Measurements from ENCODE around the gene YJU2. TPM values are rescaled to one million over a fixed set of nuclear protein-coding genes. Genes with fewer than 3 reads are reported as not detected.
A peak's percentile ranks its signal among the peaks of the same experiment; 100 is the strongest.
"Not testable (repeated sequence)": the region's sequence is repeated elsewhere in the genome, so short reads cannot be mapped to it uniquely, and the experiment has no call there.

YJU2 gene
- total RNA-seq, 4 donors from 2014 or later = 19.4 to 33.9 (median 24.0) TPM

- Histone ChIP-seq H3K4me1 (no peaks in the 10 kb centered on the region), H3K36me3 (no peaks in the 10 kb centered on the region), H3K9me3 (peaks cover 0 to 11% (median 0%) of the 10 kb centered on the region in 4 donors), H3K27me3 (peaks cover 0 to 21% of the 10 kb centered on the region in 2 donors), H3K4me3 (no peak overlapping the region), H3K27ac (no peak overlapping the region)
- TF ChIP-seq POLR2A (IDR thresholded peaks at IDR 0.05) = no peak
- no peak for TF ChIP-seq EP300 (IDR thresholded peaks at IDR 0.05)
- TF ChIP-seq CTCF (IDR thresholded peaks at IDR 0.05) = no peak
- DNase-seq (ENCODE audit: low spot score in 2 of 2) = no peak
- WGBS, 2 donors = 84 to 89% methylated on average over 4 of the region's 4 CpGs
Observed at GRCh38 chr19:4238831-4239230, 8.0 kb upstream of the YJU2 start.

DNA sequence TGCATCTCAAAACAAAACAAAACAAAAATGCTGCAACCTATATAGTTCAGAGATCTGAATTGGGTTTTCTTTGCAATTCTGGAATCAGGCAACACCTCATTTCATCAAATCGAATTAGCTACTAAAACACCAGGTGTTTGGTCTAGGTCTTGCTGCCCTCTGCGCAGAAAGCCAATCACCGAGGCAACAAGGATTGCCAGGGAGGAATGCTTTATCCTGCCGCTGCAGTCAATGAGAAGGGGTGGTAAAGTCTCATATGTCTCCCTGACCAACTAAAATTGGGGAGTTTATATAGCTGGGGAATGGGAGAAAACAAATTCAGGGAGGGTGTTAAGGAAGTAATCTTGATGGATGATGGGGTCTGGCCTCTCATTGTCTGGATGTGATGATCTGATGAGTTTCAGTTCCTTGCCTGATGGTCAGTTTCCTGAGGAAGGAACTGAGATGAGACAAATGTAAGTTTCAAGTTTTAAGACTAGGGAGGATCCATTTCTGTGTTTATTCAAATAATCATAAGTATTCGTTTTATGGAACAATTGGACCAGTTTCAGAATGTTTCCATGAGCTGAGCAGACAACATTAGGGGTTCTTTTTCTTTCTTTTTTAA, 5.0 kb upstream of the YJU2 start:
- no peak for TF ChIP-seq CTCF (IDR thresholded peaks at IDR 0.05)
- peak in 1 of 2 donors; percentile 11 for TF ChIP-seq EP300 (IDR thresholded peaks at IDR 0.05)
- TF ChIP-seq POLR2A (IDR thresholded peaks at IDR 0.05) = no peak
- 75% methylated on average over 5 of the region's 5 CpGs for WGBS, 2 donors
- Histone ChIP-seq H3K4me3 (no peak overlapping the region), H3K4me1 (peaks cover 0 to 9% (median 2%) of the 10 kb centered on the region in 4 donors), H3K9me3 (peaks cover 0 to 11% (median 0%) of the 10 kb centered on the region in 4 donors), H3K27me3 (peaks cover 0 to 5% of the 10 kb centered on the region in 2 donors), H3K36me3 (no peaks in the 10 kb centered on the region), H3K27ac (no peak overlapping the region)
- no peak for DNase-seq (ENCODE audit: low spot score in 2 of 2)

GRCh38 chr19:4245938-4246337, 942 bp upstream of the YJU2 start:
- not testable (repeated sequence) for H3K4me3 ChIP-seq; H3K27ac ChIP-seq; DNase-seq (ENCODE audit: low spot score in 2 of 2); H3K27me3 ChIP-seq
- 98 to 99% methylated on average over 6 of the region's 6 CpGs for WGBS, 2 donors
- Histone ChIP-seq H3K9me3 (peaks cover 0 to 11% (median 0%) of the 10 kb centered on the region in 4 donors), H3K36me3 (peaks cover 0 to 24% (median 23%) of the 10 kb centered on the region in 3 donors), H3K4me1 (peaks cover 0 to 19% (median 9%) of the 10 kb centered on the region in 4 donors)

DNA sequence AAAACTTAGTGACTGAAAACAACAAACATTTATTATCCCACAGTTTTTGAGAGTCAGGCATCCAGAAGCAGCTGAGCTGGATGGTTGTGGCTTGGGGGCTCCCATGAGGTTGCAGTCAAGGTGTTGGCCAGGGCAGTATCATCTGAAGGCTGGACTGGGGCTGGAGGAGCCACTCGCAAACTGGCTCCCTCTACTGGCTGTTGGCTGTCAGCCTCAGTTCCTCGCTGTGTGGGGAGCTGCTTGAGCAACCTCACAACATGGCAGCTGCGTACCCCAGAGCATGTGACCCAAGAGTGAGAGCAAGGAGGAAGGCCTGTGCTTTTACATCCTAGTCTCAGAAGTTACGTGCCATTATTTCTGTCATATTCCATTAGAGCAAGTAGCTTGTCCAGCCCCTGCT, 9.7 kb downstream of the YJU2 start:
- H3K4me3 ChIP-seq = no peak overlapping the region
- TF ChIP-seq CTCF (IDR thresholded peaks at IDR 0.05) = no peak
- no peak for TF ChIP-seq EP300 (IDR thresholded peaks at IDR 0.05)
- TF ChIP-seq POLR2A (IDR thresholded peaks at IDR 0.05) = no peak
- H3K9me3 ChIP-seq = peaks cover 0 to 7% (median 0%) of the 10 kb centered on the region in 4 donors
- H3K36me3 ChIP-seq = peaks cover 2 to 100% (median 46%) of the 10 kb centered on the region in 3 donors
- no peak overlapping the region for H3K27ac ChIP-seq
- DNase-seq (ENCODE audit: low spot score in 2 of 2) = no peak
- H3K27me3 ChIP-seq = no peaks in the 10 kb centered on the region
- WGBS, 2 donors = 98% methylated on average over 4 of the region's 4 CpGs
- peaks cover 0 to 7% (median 0%) of the 10 kb centered on the region in 4 donors for H3K4me1 ChIP-seq

DNA sequence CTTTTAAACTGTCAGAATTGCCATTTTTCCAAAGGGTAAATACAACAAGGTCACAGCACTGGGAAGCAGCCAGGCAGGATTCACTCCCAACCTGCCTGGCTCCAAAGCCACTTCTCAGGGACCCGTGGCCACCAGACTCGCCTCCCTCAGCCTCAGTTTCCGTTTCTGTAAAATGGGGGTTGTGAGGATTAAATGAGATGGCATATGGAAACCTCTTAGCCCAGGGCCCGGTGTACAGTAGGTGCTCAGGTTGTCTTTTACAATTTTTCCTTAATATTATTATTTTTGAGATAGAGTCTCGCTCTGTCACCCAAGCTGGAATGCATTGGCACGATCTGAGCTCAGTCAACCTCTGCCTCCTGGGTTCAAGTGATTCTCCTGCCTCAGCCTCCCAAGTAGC, 10.1 kb downstream of the YJU2 start:
- DNase-seq (ENCODE audit: low spot score in 2 of 2) = no peak
- Histone ChIP-seq H3K9me3 (peaks cover 0 to 7% (median 0%) of the 10 kb centered on the region in 4 donors), H3K36me3 (peaks cover 2 to 100% (median 42%) of the 10 kb centered on the region in 3 donors), H3K27me3 (no peaks in the 10 kb centered on the region), H3K27ac (no peak overlapping the region), H3K4me1 (peaks cover 0 to 7% (median 0%) of the 10 kb centered on the region in 4 donors), H3K4me3 (no peak overlapping the region)
- TF ChIP-seq POLR2A (IDR thresholded peaks at IDR 0.05) (no peak), EP300 (IDR thresholded peaks at IDR 0.05) (no peak), CTCF (IDR thresholded peaks at IDR 0.05) (no peak)
- WGBS, 2 donors = 82 to 89% methylated on average over 6 of the region's 6 CpGs

All from tibial nerve (tissue), 4 donors.